Measurements from ENCODE around the gene SCGB3A1. TPM values are rescaled to one million over a fixed set of nuclear protein-coding genes. Genes with fewer than 3 reads are reported as not detected.

SCGB3A1 gene
- polyA plus RNA-seq, 1 donor (not counting 4 experiments of a cell fraction or from before 2014, with no cell fraction given) = not detected

DNA sequence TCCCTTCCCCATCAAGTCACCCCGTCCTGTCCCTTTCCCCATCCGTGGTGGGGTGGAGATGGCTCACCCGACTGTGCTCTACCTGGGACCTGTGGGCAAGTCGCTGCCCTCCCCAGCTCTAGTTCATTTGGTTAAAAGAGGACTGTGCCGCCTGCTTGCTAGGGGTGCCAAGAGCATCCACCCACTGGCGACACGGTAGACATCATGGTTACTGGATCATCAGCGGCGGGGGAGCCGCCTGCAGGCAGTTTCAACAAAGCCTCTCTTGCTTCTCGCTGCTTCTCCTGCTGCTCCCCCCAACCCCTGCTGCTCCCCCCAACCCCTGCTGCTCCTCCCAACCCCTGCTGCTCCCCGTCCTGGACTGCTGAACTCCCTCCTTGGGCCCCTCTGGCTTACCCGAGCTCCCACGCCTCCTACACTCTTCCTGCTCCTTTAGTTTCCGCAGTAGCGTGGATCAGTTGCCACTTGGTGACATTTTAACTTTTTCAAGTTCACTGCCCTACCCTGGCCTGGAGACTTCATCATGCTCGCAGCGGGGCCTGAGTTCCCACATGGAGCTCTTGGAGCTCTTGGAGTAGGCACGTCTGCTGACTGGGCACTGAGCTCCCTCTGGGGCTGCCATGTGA lies 22.0 kb upstream of the SCGB3A1 start:
- no peak overlapping the region for H3K27ac ChIP-seq (ENCODE audit: control insufficient read depth, insufficient read depth, low read length)
- no peaks in the 10 kb centered on the region for H3K79me2 ChIP-seq (ENCODE audit: control insufficient read depth, insufficient read depth, low read length)
- no peaks in the 10 kb centered on the region for H3K9me3 ChIP-seq (ENCODE audit: control insufficient read depth, low read depth, low read length)
- H3K36me3 ChIP-seq (ENCODE audit: control insufficient read depth in 2 of 2, extremely low read depth in 1 of 2, insufficient read depth in 2 of 2, low read length in 2 of 2) = no peaks in the 10 kb centered on the region
- H4K20me1 ChIP-seq (ENCODE audit: control insufficient read depth, extremely low read depth, insufficient read depth, low read length) = peaks cover 2% of the 10 kb centered on the region
- TF ChIP-seq, protein P1, sequence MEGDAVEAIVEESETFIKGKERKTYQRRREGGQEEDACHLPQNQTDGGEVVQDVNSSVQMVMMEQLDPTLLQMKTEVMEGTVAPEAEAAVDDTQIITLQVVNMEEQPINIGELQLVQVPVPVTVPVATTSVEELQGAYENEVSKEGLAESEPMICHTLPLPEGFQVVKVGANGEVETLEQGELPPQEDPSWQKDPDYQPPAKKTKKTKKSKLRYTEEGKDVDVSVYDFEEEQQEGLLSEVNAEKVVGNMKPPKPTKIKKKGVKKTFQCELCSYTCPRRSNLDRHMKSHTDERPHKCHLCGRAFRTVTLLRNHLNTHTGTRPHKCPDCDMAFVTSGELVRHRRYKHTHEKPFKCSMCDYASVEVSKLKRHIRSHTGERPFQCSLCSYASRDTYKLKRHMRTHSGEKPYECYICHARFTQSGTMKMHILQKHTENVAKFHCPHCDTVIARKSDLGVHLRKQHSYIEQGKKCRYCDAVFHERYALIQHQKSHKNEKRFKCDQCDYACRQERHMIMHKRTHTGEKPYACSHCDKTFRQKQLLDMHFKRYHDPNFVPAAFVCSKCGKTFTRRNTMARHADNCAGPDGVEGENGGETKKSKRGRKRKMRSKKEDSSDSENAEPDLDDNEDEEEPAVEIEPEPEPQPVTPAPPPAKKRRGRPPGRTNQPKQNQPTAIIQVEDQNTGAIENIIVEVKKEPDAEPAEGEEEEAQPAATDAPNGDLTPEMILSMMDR (optimal IDR thresholded peaks at IDR 0.05 in 1 of 3, IDR thresholded peaks at IDR 0.05 in 1 of 3, conservative IDR thresholded peaks at IDR 0.05 in 1 of 3; ENCODE audit: extremely low read depth in 1 of 3, insufficient read depth in 2 of 3, low read length in 3 of 3) = no peak
- no peak for TF ChIP-seq EZH2 (IDR thresholded peaks at IDR 0.05; ENCODE audit: low read length)
- no peak overlapping the region for H3K4me3 ChIP-seq (ENCODE audit: control insufficient read depth in 2 of 3, extremely low read depth in 1 of 3, insufficient read depth in 2 of 3, low read depth in 1 of 3, low read length in 3 of 3)
- DNase-seq (ENCODE audit: low read depth, low spot score) (no peak), FAIRE-seq (no peak)
- H3K27me3 ChIP-seq (ENCODE audit: control insufficient read depth, extremely low read depth, insufficient read depth, low read length) = peaks cover 7% of the 10 kb centered on the region
- no peaks in the 10 kb centered on the region for H3K9me1 ChIP-seq (ENCODE audit: control insufficient read depth, extremely low read depth, insufficient read depth, low read length)
- H3K9ac ChIP-seq (ENCODE audit: control insufficient read depth, extremely low read depth, insufficient read depth, low read length) = no peak overlapping the region
- no peaks in the 10 kb centered on the region for H3K4me1 ChIP-seq (ENCODE audit: control insufficient read depth, extremely low read depth, insufficient read depth, low read length)
- no peak overlapping the region for H2AFZ ChIP-seq (ENCODE audit: control insufficient read depth, low read length)
- no peak overlapping the region for H3K4me2 ChIP-seq (ENCODE audit: control insufficient read depth, extremely low read depth, insufficient read depth, low read depth, low read length)
- dilution Hi-C loops (cut with MboI; ENCODE audit: extremely low pct_ligation_motif_present, low sequenced_read_pairs) = no loop called here

DNA sequence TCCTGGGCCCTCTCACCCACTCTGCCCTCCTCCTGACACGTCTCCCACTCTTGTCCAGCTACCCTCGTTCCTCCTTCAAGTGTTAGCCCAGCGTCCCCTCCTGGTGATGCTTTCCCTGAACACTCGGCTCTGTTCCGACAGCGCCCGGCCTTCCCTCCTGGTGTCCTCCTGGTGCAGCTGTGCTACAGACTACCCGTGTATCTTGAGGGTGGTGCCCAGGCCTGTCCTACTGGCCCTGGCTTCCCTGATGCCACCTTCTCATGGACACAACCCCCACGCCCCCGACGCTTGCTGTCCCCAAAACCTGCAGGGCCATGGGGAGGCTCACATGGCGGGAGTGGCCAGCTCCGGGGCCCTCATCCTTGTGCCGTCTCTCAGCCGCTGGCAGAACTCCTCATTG lies 21.4 kb upstream of the SCGB3A1 start:
- no peaks in the 10 kb centered on the region for H3K4me1 ChIP-seq (ENCODE audit: control insufficient read depth, extremely low read depth, insufficient read depth, low read length)
- H3K9me3 ChIP-seq (ENCODE audit: control insufficient read depth, low read depth, low read length) = no peaks in the 10 kb centered on the region
- FAIRE-seq (no peak), DNase-seq (ENCODE audit: low read depth, low spot score) (no peak)
- H3K79me2 ChIP-seq (ENCODE audit: control insufficient read depth, insufficient read depth, low read length) = no peaks in the 10 kb centered on the region
- H3K4me3 ChIP-seq (ENCODE audit: control insufficient read depth in 2 of 3, extremely low read depth in 1 of 3, insufficient read depth in 2 of 3, low read depth in 1 of 3, low read length in 3 of 3) = no peak overlapping the region
- no peaks in the 10 kb centered on the region for H3K36me3 ChIP-seq (ENCODE audit: control insufficient read depth in 2 of 2, extremely low read depth in 1 of 2, insufficient read depth in 2 of 2, low read length in 2 of 2)
- dilution Hi-C loops (cut with MboI; ENCODE audit: extremely low pct_ligation_motif_present, low sequenced_read_pairs) = no loop called here
- no peaks in the 10 kb centered on the region for H3K9me1 ChIP-seq (ENCODE audit: control insufficient read depth, extremely low read depth, insufficient read depth, low read length)
- H3K27ac ChIP-seq (ENCODE audit: control insufficient read depth, insufficient read depth, low read length) = no peak overlapping the region
- H3K27me3 ChIP-seq (ENCODE audit: control insufficient read depth, extremely low read depth, insufficient read depth, low read length) = peaks cover 6% of the 10 kb centered on the region
- peaks cover 2% of the 10 kb centered on the region for H4K20me1 ChIP-seq (ENCODE audit: control insufficient read depth, extremely low read depth, insufficient read depth, low read length)
- no peak overlapping the region for H3K4me2 ChIP-seq (ENCODE audit: control insufficient read depth, extremely low read depth, insufficient read depth, low read depth, low read length)
- H3K9ac ChIP-seq (ENCODE audit: control insufficient read depth, extremely low read depth, insufficient read depth, low read length) = no peak overlapping the region
- TF ChIP-seq, protein P1 (optimal IDR thresholded peaks at IDR 0.05 in 1 of 3, IDR thresholded peaks at IDR 0.05 in 1 of 3, conservative IDR thresholded peaks at IDR 0.05 in 1 of 3; ENCODE audit: extremely low read depth in 1 of 3, insufficient read depth in 2 of 3, low read length in 3 of 3) = no peak
- no peak for TF ChIP-seq EZH2 (IDR thresholded peaks at IDR 0.05; ENCODE audit: low read length)
- H2AFZ ChIP-seq (ENCODE audit: control insufficient read depth, low read length) = no peak overlapping the region
